Kidney (tissue), 14 donors: ENCODE measurements around the gene ARMC8. TPM values are rescaled to one million over a fixed set of nuclear protein-coding genes. Genes with fewer than 3 reads are reported as not detected.

Experiments used
- DNase-seq, 5 donors: peaks; one replicate each; pipeline ENCODE4 v3.0.0-alpha.2; 2013 to 2020
- FAIRE-seq: peaks from 2 replicates; lab custom pipeline; 2012; peaks lifted over from hg19 to GRCh38; lab: Jason Lieb, UNC
- H3K27ac ChIP-seq, 2 donors: one replicate each; pipeline ENCODE4 v1.7.0; 2013; ENCODE audit warnings: low read depth in 2 of 2, low read length in 2 of 2, inconsistent platforms in 1 of 2
- H3K27me3 ChIP-seq: one replicate; pipeline ENCODE4 v1.7.1; 2013; ENCODE audit warnings: low read length, inconsistent platforms; ENCODE audit not compliant: control insufficient read depth, insufficient read depth
- H3K36me3 ChIP-seq, 3 donors: one replicate each; pipeline versions ENCODE4 v1.7.0 to v1.7.1; 2013; ENCODE audit warnings: low read length in 3 of 3, control low read depth in 1 of 3, inconsistent platforms in 1 of 3; ENCODE audit not compliant: insufficient read depth in 3 of 3, control insufficient read depth in 2 of 3
- H3K4me1 ChIP-seq, 3 donors: one replicate each; pipeline versions ENCODE4 v1.7.0 to v1.7.1; 2013; ENCODE audit warnings: low read length in 3 of 3, inconsistent platforms in 1 of 3, low read depth in 1 of 3; ENCODE audit not compliant: control insufficient read depth in 2 of 3, insufficient read depth in 2 of 3
- H3K4me3 ChIP-seq, 3 donors: one replicate each; pipeline versions ENCODE4 v1.7.0 to v1.8.1; 2013; ENCODE audit warnings: low read length in 3 of 3, control low read depth in 1 of 3, inconsistent platforms in 1 of 3
- H3K9ac ChIP-seq, 3 donors: one replicate each; pipeline versions ENCODE4 v1.7.0 to v1.7.1; 2013; ENCODE audit warnings: low read length in 3 of 3, control low read depth in 1 of 3, inconsistent platforms in 1 of 3
- H3K9me3 ChIP-seq, 3 donors: one replicate each; pipeline versions ENCODE4 v1.7.0 to v1.7.1; 2013; ENCODE audit warnings: low read length in 3 of 3, control low read depth in 1 of 3, inconsistent platforms in 1 of 3; ENCODE audit not compliant: control insufficient read depth in 2 of 3, insufficient read depth in 1 of 3
- CTCF ChIP-seq: IDR thresholded peaks from 3 replicates; pipeline ENCODE4 v1.5.1; 2012; ENCODE audit warnings: mild to moderate bottlenecking, moderate library complexity, borderline replicate concordance; ENCODE audit not compliant: insufficient read depth; ENCODE audit errors: extremely low read depth
- intact Hi-C: fragments of 100-400 bp; cut with DNase I; formaldehyde crosslinking; loops from one replicate; pipeline ENCODE4 v1.11.1; 2022
- polyA plus RNA-seq: library from polyadenylated mRNA; stranded (reverse); fragments of 350-450 nt; fragmentation: Illumina TruSeq; extraction: RNeasy Lipid Tissue Mini Kit (QIAGEN cat#74804); gene quantifications from one replicate; pipeline ENCODE4 v1.2.3, GENCODE V29; 2014; ENCODE audit warnings: low read depth, low replicate concordance; ENCODE audit not compliant: insufficient read depth
- total RNA-seq: library from RNA; stranded (reverse); fragmentation: NEBNext Ultra II Directional; extraction: Animal tissue kit (Norgen Biotek cat#: 25700); gene quantifications from one replicate; pipeline ENCODE4 v1.2.1, GENCODE V29; 2021
- donor health status: control.
- donor health status: control.
- donor health status: control.
- donor health status: control.
- donor health status: control.
- donor health status: DM: yes; HTN: yes; CAD: no.
- donor health status: Normal renal cell carcinoma (clear cell type).

The ARMC8 gene
- total and polyA plus RNA-seq, 2 donors from 2014 or later: 17.1 to 47.3 TPM

- Histone ChIP-seq H3K27me3 (no peaks in the 10 kb centered on the region), H3K9ac (no peak overlapping the region), H3K4me1 (peaks cover 0 to 11% (median 3%) of the 10 kb centered on the region in 3 donors), H3K9me3 (no peaks in the 10 kb centered on the region), H3K36me3 (no peaks in the 10 kb centered on the region), H3K27ac (no peak overlapping the region), H3K4me3 (no peak overlapping the region)
- TF ChIP-seq CTCF: no peak
- intact Hi-C loops: no loop called here
- peak in 3 of 5 donors; percentile 26 to 51 (median 36) for DNase-seq
- FAIRE-seq: no peak
These were observed 2.1 kb upstream of the ARMC8 start for GRCh38 chr3:138184994-138185393.

GRCh38 chr3:138186221-138186620 lies 880 bp upstream of the ARMC8 start:
- Histone ChIP-seq H3K9me3 (no peaks in the 10 kb centered on the region), H3K4me3 (peak overlapping the region; percentile 85 to 98 (median 95)), H3K27ac (no peak overlapping the region), H3K36me3 (no peaks in the 10 kb centered on the region), H3K27me3 (no peaks in the 10 kb centered on the region), H3K9ac (peak overlapping the region in 1 of 3 donors; percentile 93), H3K4me1 (peaks cover 0 to 11% (median 3%) of the 10 kb centered on the region in 3 donors)
- no peak for TF ChIP-seq CTCF
- DNase-seq (no peak), FAIRE-seq (no peak)
- intact Hi-C loops: no loop called here

- H3K4me1 ChIP-seq: peaks cover 0 to 11% (median 3%) of the 10 kb centered on the region in 3 donors
- peak overlapping the region; percentile 90 to 97 (median 93) for H3K9ac ChIP-seq
- no peaks in the 10 kb centered on the region for H3K27me3 ChIP-seq
- H3K27ac ChIP-seq: peak overlapping the region; percentile 97 to 98
- intact Hi-C loops: no loop called here
- TF ChIP-seq CTCF: no peak
- H3K36me3 ChIP-seq: peaks cover 0 to 2% (median 0%) of the 10 kb centered on the region in 3 donors
- H3K9me3 ChIP-seq: no peaks in the 10 kb centered on the region
- peak in 4 of 5 donors; percentile 92 to 96 (median 94) for DNase-seq
- peak overlapping the region; percentile 85 to 98 (median 95) for H3K4me3 ChIP-seq
- FAIRE-seq: no peak
These were observed 252 bp upstream of the ARMC8 start for GRCh38 chr3:138186803-138187295.
